Tibial nerve (tissue), 4 donors: ENCODE measurements around the gene HLA-DMB. TPM values are rescaled to one million over a fixed set of nuclear protein-coding genes. Genes with fewer than 3 reads are reported as not detected.
A peak's percentile ranks its signal among the peaks of the same experiment; 100 is the strongest.

Experiments used
- DNase-seq, 2 donors: peaks; one replicate each; pipeline ENCODE4 v3.0.0-alpha.2; 2019; ENCODE audit warnings: low spot score in 2 of 2
- H3K27ac ChIP-seq, 4 donors: fragments of 200-600 bp; sonication (generic) in 3 of 4; one replicate each; pipeline ENCODE4 v1.5.1; 2017 to 2019; ENCODE audit warnings: mild to moderate bottlenecking in 1 of 4
- H3K27me3 ChIP-seq, 2 donors: fragments of 200-600 bp; sonication (generic) in 1 of 2; one replicate each; pipeline versions ENCODE4 v1.5.1 to v1.6.0; 2017 to 2019
- H3K36me3 ChIP-seq, 3 donors: fragments of 200-600 bp; sonication (generic); one replicate each; pipeline ENCODE4 v1.5.1; 2018 to 2019
- H3K4me1 ChIP-seq, 4 donors: fragments of 200-600 bp; sonication (generic) in 3 of 4; one replicate each; pipeline ENCODE4 v1.5.1; 2017 to 2019
- H3K4me3 ChIP-seq, 4 donors: fragments of 200-600 bp; sonication (generic) in 3 of 4; one replicate each; pipeline ENCODE4 v1.5.1; 2017 to 2019; ENCODE audit warnings: mild to moderate bottlenecking in 1 of 4, moderate library complexity in 1 of 4
- H3K9me3 ChIP-seq, 4 donors: fragments of 200-600 bp; sonication (generic) in 3 of 4; one replicate each; pipeline ENCODE4 v1.5.1; 2017 to 2019
- CTCF ChIP-seq, 5 experiments: fragments of 200-600 bp in 3 of 5; fragments of 450-650 bp in 2 of 5; sonication (generic) in 3 of 5; IDR thresholded peaks; one replicate each; pipeline ENCODE4 v1.5.1; 2016 to 2019; ENCODE audit warnings: antibody characterized with exemption in 5 of 5, mild to moderate bottlenecking in 3 of 5, moderate library complexity in 2 of 5
- EP300 ChIP-seq, 2 donors: sonication (generic); formaldehyde crosslinking; IDR thresholded peaks; one replicate each; pipeline ENCODE4 v1.6.1; 2017; ENCODE audit warnings: antibody characterized with exemption in 2 of 2, mild to moderate bottlenecking in 1 of 2
- POLR2A ChIP-seq, 2 donors: fragments of 450-650 bp; IDR thresholded peaks; one replicate each; pipeline ENCODE4 v1.6.1; 2017; ENCODE audit warnings: antibody characterized with exemption in 2 of 2, mild to moderate bottlenecking in 2 of 2, moderate library complexity in 2 of 2
- WGBS, 2 donors: methylation state at CpG; one replicate each; pipeline ENCODE4 v1.1.5; 2018; 5-methylcytosine and 5-hydroxymethylcytosine counted together
- total RNA-seq, 4 donors: library from RNA; depleted of rRNA; stranded (reverse); fragments of >200 nt; gene quantifications; one replicate each; pipeline ENCODE4 v1.1.0, GENCODE V29; 2016

HLA-DMB gene
- total RNA-seq, result 10 to 100 TPM; 15.7 to 85.0 (median 25.5) TPM

- no peaks in the 10 kb centered on the region for H3K36me3 ChIP-seq
- peak in 1 of 2 donors; percentile 80 for DNase-seq
- 24 to 28% methylated on average over 9 of the region's 9 CpGs for WGBS, 2 donors
- no peaks in the 10 kb centered on the region for H3K27me3 ChIP-seq
- peak within 1 kb of the TSS in 3 of 4 donors; percentile 71 to 82 (median 78) for H3K27ac ChIP-seq
- H3K4me3 ChIP-seq, result peak within 1 kb of the TSS; percentile 24 to 55 (median 37)
- peaks cover 0 to 21% (median 10%) of the 10 kb centered on the region in 4 donors for H3K4me1 ChIP-seq
- H3K9me3 ChIP-seq, result no peaks in the 10 kb centered on the region
- TF ChIP-seq POLR2A (IDR thresholded peaks at IDR 0.05), result peak in 1 of 2 donors; percentile 55
- no peak for TF ChIP-seq CTCF (IDR thresholded peaks at IDR 0.05)
- TF ChIP-seq EP300 (IDR thresholded peaks at IDR 0.05), result peak in 1 of 2 donors; percentile 58
Measured at GRCh38 chr6:32940656-32941213, at the start of gene HLA-DMB. Gene HLA-DMB, minus strand, starts transcription at chr6:32941028. Its CDS starts 221 bp downstream, at chr6:32940807.

- 84 to 93% methylated on average over 1 of the region's 1 CpG for WGBS, 2 donors
- Histone ChIP-seq H3K4me1 (peaks cover 0 to 3% (median 0%) of the 10 kb centered on the region in 4 donors), H3K9me3 (no peaks in the 10 kb centered on the region), H3K4me3 (no peak overlapping the region), H3K27me3 (no peaks in the 10 kb centered on the region), H3K27ac (no peak overlapping the region), H3K36me3 (no peaks in the 10 kb centered on the region)
- TF ChIP-seq EP300 (IDR thresholded peaks at IDR 0.05), result no peak
- no peak for TF ChIP-seq CTCF (IDR thresholded peaks at IDR 0.05)
- no peak for TF ChIP-seq POLR2A (IDR thresholded peaks at IDR 0.05)
- no peak for DNase-seq
Measured at GRCh38 chr6:32989368-32989767, 48.5 kb upstream of the HLA-DMB start.

DNA sequence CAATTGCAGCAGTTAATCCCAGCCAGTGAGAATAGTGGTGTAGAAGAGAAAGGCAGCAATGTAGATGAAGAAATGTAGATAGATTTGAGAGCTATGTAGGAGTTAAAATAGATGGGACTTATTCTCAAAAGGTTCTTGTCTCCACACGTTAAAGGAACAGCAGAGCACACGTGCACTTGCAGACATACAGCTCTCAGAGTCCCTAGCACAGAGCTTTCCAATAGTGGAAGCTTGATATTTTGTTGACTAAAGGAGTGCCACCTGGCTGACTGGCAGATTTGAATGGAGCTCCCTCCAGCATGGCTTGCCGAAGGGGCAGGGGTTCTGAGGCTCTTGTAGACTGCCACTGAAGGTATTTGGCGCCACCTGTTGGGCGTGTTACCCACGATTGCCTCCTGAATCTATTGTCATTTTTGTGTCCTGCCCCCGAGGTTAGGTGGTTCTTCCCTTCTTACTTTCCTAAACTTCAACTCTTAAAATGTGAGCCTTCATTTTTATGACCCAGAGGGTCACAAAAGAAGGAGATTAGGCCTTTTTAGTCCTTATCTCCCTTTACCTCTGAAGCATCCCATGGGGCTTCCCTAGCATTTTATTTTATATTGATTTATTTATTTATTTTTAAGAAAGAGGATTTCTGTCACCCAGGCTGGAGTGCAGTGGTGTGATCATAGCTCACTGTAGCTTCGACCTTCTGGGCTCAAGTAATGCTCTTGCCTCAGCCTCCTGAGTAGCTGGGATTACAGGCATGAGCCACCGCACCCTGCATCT lies 44.0 kb upstream of the HLA-DMB start:
- Histone ChIP-seq H3K4me1 (peaks cover 0 to 34% (median 0%) of the 10 kb centered on the region in 4 donors), H3K27ac (no peak overlapping the region), H3K9me3 (no peaks in the 10 kb centered on the region), H3K4me3 (no peak overlapping the region), H3K27me3 (no peaks in the 10 kb centered on the region), H3K36me3 (peaks cover 5 to 23% (median 12%) of the 10 kb centered on the region in 3 donors)
- TF ChIP-seq EP300 (IDR thresholded peaks at IDR 0.05) (peak in 1 of 2 donors; percentile 27), CTCF (IDR thresholded peaks at IDR 0.05) (peak; percentile 83 to 93 (median 87)), POLR2A (IDR thresholded peaks at IDR 0.05) (no peak)
- WGBS, 2 donors, result 12 to 13% methylated on average over 9 of the region's 9 CpGs
- DNase-seq, result peak; percentile 92 to 98

DNA sequence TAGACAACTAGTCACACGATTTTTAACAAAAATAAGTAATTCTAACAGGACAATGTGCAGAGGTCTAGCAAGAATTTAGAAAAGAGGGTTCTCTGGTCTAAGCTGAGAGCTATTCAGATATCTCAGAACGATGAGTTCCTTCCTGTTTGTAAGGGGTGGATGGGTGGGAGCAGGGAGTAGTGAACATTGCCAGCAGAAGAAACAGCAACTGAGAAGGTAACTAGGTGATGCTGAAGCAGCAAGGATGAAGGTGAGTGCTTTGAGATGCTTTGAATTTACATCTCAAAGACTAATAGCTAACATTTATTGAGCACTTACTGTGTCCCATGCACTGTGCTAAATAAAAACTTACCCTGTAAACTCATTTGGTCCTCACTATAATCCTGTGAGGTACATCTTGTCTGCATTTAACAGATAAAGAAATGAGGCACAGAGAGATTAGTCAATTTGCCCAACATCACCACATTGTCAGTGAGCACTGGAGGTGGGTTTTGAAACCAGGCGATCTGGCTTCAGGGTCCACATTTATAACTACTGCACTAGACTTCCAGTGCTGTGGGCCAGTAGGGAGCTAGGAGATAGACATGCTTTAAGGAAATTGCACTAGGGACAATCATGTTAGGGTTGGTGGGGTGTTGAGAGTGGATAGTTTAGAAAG lies 43.3 kb upstream of the HLA-DMB start:
- TF ChIP-seq EP300 (IDR thresholded peaks at IDR 0.05) (no peak), CTCF (IDR thresholded peaks at IDR 0.05) (no peak)
- WGBS, 2 donors, result 39 to 48% methylated on average over 3 of the region's 3 CpGs
- Histone ChIP-seq H3K9me3 (no peaks in the 10 kb centered on the region), H3K27me3 (no peaks in the 10 kb centered on the region), H3K4me1 (peaks cover 0 to 40% (median 3%) of the 10 kb centered on the region in 4 donors), H3K4me3 (no peak overlapping the region), H3K36me3 (peaks cover 5 to 30% (median 19%) of the 10 kb centered on the region in 3 donors), H3K27ac (no peak overlapping the region)
- DNase-seq, result no peak

- Histone ChIP-seq H3K4me1 (peaks cover 0 to 42% (median 5%) of the 10 kb centered on the region in 4 donors), H3K4me3 (no peak overlapping the region), H3K9me3 (no peaks in the 10 kb centered on the region), H3K27ac (no peak overlapping the region), H3K27me3 (no peaks in the 10 kb centered on the region), H3K36me3 (peaks cover 5 to 37% (median 20%) of the 10 kb centered on the region in 3 donors)
- DNase-seq, result no peak
- 57 to 67% methylated on average over 1 of the region's 1 CpG for WGBS, 2 donors
- TF ChIP-seq POLR2A (IDR thresholded peaks at IDR 0.05) (no peak), EP300 (IDR thresholded peaks at IDR 0.05) (no peak), CTCF (IDR thresholded peaks at IDR 0.05) (no peak)
Measured at GRCh38 chr6:32983493-32983848, 42.6 kb upstream of the HLA-DMB start.
